IMR-90 (cell line): ENCODE measurements around the gene CROCC2. TPM values are rescaled to one million over a fixed set of nuclear protein-coding genes. Genes with fewer than 3 reads are reported as not detected.

ENCODE experiments used
- ATAC-seq: fragments of 200-7000 bp; cut with Tn5 transposase; 2 replicates; pipeline ENCODE4 v1.9.1; 2020; ENCODE audit warnings: low read depth, mild to moderate bottlenecking, moderate library complexity
- BruUV-seq: library from RNA; stranded (reverse); fragments of 400-500 nt; replicated peaks from 2 replicates; lab custom pipeline; 2021; lab: Mats Ljungman, UMichigan
- CTCF ChIA-PET: fragments of 300-600 bp; formaldehyde crosslinking; extraction: SDS; loops from one replicate; lab custom pipeline; 2021; ENCODE audit warnings: antibody characterized with exemption; lab: Yijun Ruan, JAX
- POLR2A ChIA-PET: fragments of 300-600 bp; sonication (Branson Sonifier 250); formaldehyde crosslinking; loops from one replicate; lab custom pipeline; 2022; ENCODE audit warnings: antibody characterized with exemption; ENCODE audit not compliant: unreplicated experiment; lab: Charles Lee
- DNase-seq: peaks from one replicate; pipeline ENCODE4 v3.0.0; 2013
- H2AFZ ChIP-seq: replicated peaks from 2 replicates; pipeline ENCODE3; 2013; ENCODE audit warnings: low read length, mild to moderate bottlenecking; ENCODE audit not compliant: poor library complexity
- H2AK5ac ChIP-seq: 2 replicates; pipeline ENCODE4 v1.6.1; 2013; ENCODE audit warnings: low read depth, low read length, inconsistent platforms
- H2AK9ac ChIP-seq: replicated peaks from 2 replicates; pipeline ENCODE3; 2013; ENCODE audit warnings: mild to moderate bottlenecking, low read depth, low read length, moderate library complexity; ENCODE audit not compliant: poor library complexity
- H2BK120ac ChIP-seq: 2 replicates; pipeline ENCODE4 v1.6.1; 2013; ENCODE audit warnings: low read depth, low read length, inconsistent platforms
- H2BK15ac ChIP-seq: 3 replicates; pipeline ENCODE4 v1.6.1; 2013; ENCODE audit warnings: low read depth, low read length, inconsistent platforms
- H2BK20ac ChIP-seq: 2 replicates; pipeline ENCODE4 v1.6.1; 2013; ENCODE audit warnings: low read depth, mild to moderate bottlenecking, inconsistent platforms, low read length, moderate library complexity
- H2BK5ac ChIP-seq: 2 replicates; pipeline ENCODE4 v1.6.1; 2013; ENCODE audit warnings: mild to moderate bottlenecking, low read depth, low read length, inconsistent platforms; ENCODE audit not compliant: poor library complexity, severe bottlenecking
- H3K14ac ChIP-seq: replicated peaks from 2 replicates; pipeline ENCODE4 v1.6.1; 2013; ENCODE audit warnings: low read depth, low read length, inconsistent platforms
- H3K18ac ChIP-seq: 2 replicates; pipeline ENCODE4 v1.6.1; 2013; ENCODE audit warnings: low read depth, low read length, control low read depth
- H3K23ac ChIP-seq: 2 replicates; pipeline ENCODE4 v1.6.1; 2013; ENCODE audit warnings: low read depth, low read length, inconsistent platforms
- H3K27ac ChIP-seq: 2 replicates; pipeline ENCODE4 v1.5.1; 2013; ENCODE audit warnings: mild to moderate bottlenecking, control low read depth, low read length; ENCODE audit not compliant: insufficient read depth
- H3K27me3 ChIP-seq: 2 replicates; pipeline ENCODE4 v1.6.1; 2013; ENCODE audit warnings: low read length; ENCODE audit not compliant: control insufficient read depth, insufficient read depth
- H3K36me3 ChIP-seq: 2 replicates; pipeline ENCODE4 v1.6.1; 2013; ENCODE audit warnings: low read length, mixed read lengths; ENCODE audit not compliant: control insufficient read depth, insufficient read depth
- H3K4ac ChIP-seq: 2 replicates; pipeline ENCODE4 v1.6.1; 2013; ENCODE audit warnings: low read depth, low read length, inconsistent platforms
- H3K4me1 ChIP-seq: 2 replicates; pipeline ENCODE4 v1.6.1; 2013; ENCODE audit warnings: low read length, mixed read lengths; ENCODE audit not compliant: control insufficient read depth, insufficient read depth
- H3K4me2 ChIP-seq: 2 replicates; pipeline ENCODE4 v1.6.1; 2013; ENCODE audit warnings: low read depth, mild to moderate bottlenecking, control low read depth, low read length, moderate library complexity
- H3K4me3 ChIP-seq: 2 replicates; pipeline ENCODE4 v1.5.1; 2013; ENCODE audit warnings: low read depth, mild to moderate bottlenecking, control low read depth, low read length, moderate library complexity; ENCODE audit not compliant: insufficient read depth
- H3K56ac ChIP-seq: 2 replicates; pipeline ENCODE4 v1.6.1; 2013; ENCODE audit warnings: low read length, inconsistent platforms; ENCODE audit not compliant: insufficient read depth; ENCODE audit errors: extremely low read depth
- H3K79me1 ChIP-seq, 2 experiments: 2 replicates each; pipeline ENCODE4 v1.6.1; 2013; ENCODE audit warnings: low read length in 2 of 2, inconsistent platforms in 1 of 2, low read depth in 1 of 2
- H3K9ac ChIP-seq: 2 replicates; pipeline ENCODE4 v1.6.1; 2013; ENCODE audit warnings: low read depth, low read length, control low read depth
- H3K9me1 ChIP-seq: 2 replicates; pipeline ENCODE4 v1.6.1; 2013; ENCODE audit warnings: low read length, inconsistent platforms; ENCODE audit not compliant: insufficient read depth
- H3K9me3 ChIP-seq: 2 replicates; pipeline ENCODE4 v1.6.1; 2013; ENCODE audit warnings: low read length; ENCODE audit not compliant: control insufficient read depth, insufficient read depth
- H4K20me1 ChIP-seq: 2 replicates; pipeline ENCODE4 v1.6.1; 2013; ENCODE audit warnings: low read length, inconsistent platforms; ENCODE audit not compliant: insufficient read depth
- H4K5ac ChIP-seq: 2 replicates; pipeline ENCODE4 v1.6.1; 2013; ENCODE audit warnings: mild to moderate bottlenecking, low read depth, low read length, control low read depth
- H4K8ac ChIP-seq, 2 experiments: 2 replicates each; pipeline ENCODE4 v1.6.1; 2013; ENCODE audit warnings: low read depth in 2 of 2, low read length in 2 of 2, control low read depth in 1 of 2, inconsistent platforms in 1 of 2
- H4K91ac ChIP-seq: 2 replicates; pipeline ENCODE4 v1.6.1; 2013; ENCODE audit warnings: low read depth, low read length, inconsistent platforms; ENCODE audit not compliant: insufficient read depth
- BHLHE40 ChIP-seq: fragments of 150-350 bp; IDR thresholded peaks from 2 replicates; pipeline ENCODE4 v1.6.1; 2016; ENCODE audit warnings: mild to moderate bottlenecking, low read depth, low read length
- CTCF ChIP-seq: conservative IDR thresholded peaks from 2 replicates; pipeline ENCODE4 v1.5.1; 2012; ENCODE audit warnings: mild to moderate bottlenecking, low read depth, low read length, improper control_type of control experiment
- FOS ChIP-seq: fragments of 150-350 bp; IDR thresholded peaks from 2 replicates; pipeline ENCODE4 v1.6.1; 2016; ENCODE audit warnings: low read depth, low read length
- MAZ ChIP-seq: IDR thresholded peaks from 2 replicates; pipeline ENCODE4 v1.6.1; 2012; ENCODE audit warnings: low read depth, mild to moderate bottlenecking, low read length, improper control_type of control experiment, moderate library complexity, borderline replicate concordance
- MXI1 ChIP-seq: IDR thresholded peaks from 2 replicates; pipeline ENCODE4 v1.6.1; 2012; ENCODE audit warnings: low read depth, mild to moderate bottlenecking, low read length, moderate library complexity, borderline replicate concordance
- POLR2A ChIP-seq: IDR thresholded peaks from 2 replicates; pipeline ENCODE4 v1.6.1; 2012; ENCODE audit warnings: mild to moderate bottlenecking, low read depth, low read length
- RAD21 ChIP-seq: IDR thresholded peaks from 2 replicates; pipeline ENCODE4 v1.6.1; 2012; ENCODE audit warnings: low read length, improper control_type of control experiment
- SMC3 ChIP-seq: fragments of 150-350 bp; IDR thresholded peaks from 2 replicates; pipeline ENCODE4 v1.6.1; 2016; ENCODE audit warnings: low read depth, mild to moderate bottlenecking, antibody characterized with exemption, low read length, moderate library complexity
- WGBS, 2 experiments: methylation state at CpG; one replicate each; pipeline versions ENCODE4 v1.1.5 to v1.1.7; 2013; ENCODE audit warnings: missing lambda C conversion rate in 2 of 2; ENCODE audit not compliant: insufficient read length in 1 of 2; ENCODE audit errors: extremely low coverage in 2 of 2; 5-methylcytosine and 5-hydroxymethylcytosine counted together
- dilution Hi-C: fragments of 300-500 bp; cut with HindIII; formaldehyde crosslinking; loops from one replicate; pipeline ENCODE4 v1.14.3; 2018; ENCODE audit warnings: low sequenced_read_pairs; ENCODE audit not compliant: unreplicated experiment
- in situ Hi-C: fragments of 300-500 bp; cut with MboI; formaldehyde crosslinking; loops from 3 replicates; pipeline ENCODE4 v1.14.3; 2019; ENCODE audit warnings: low sequenced_read_pairs, inconsistent platforms, mixed read lengths
- intact Hi-C: fragments of 100-400 bp; cut with micrococcal nuclease; formaldehyde crosslinking; loops from 2 replicates; pipeline ENCODE4 v1.10.0; 2022
- polyA plus RNA-seq, 3 experiments: library from polyadenylated mRNA; depleted of rRNA; stranded (reverse); fragments of >200 nt; gene quantifications; 2 replicates each; pipeline ENCODE4 v1.2.3, GENCODE V29; 2012; ENCODE audit warnings: low replicate concordance in 1 of 3
- total RNA-seq: library from RNA; depleted of rRNA; stranded (reverse); fragments of >200 nt; gene quantifications from 2 replicates; pipeline ENCODE4 v1.2.3, GENCODE V29; 2012

CROCC2 gene
- total and polyA plus RNA-seq, 2 of the 4 experiments (the other 2 are of a cell fraction) = not detected

- Histone ChIP-seq H3K36me3 (no peaks in the 10 kb centered on the region), H2BK120ac (peak overlapping the region; percentile 96), H3K23ac (peak overlapping the region; percentile 77), H3K4ac (peak overlapping the region; percentile 98), H3K14ac (peak overlapping the region; percentile 81), H3K9me3 (no peaks in the 10 kb centered on the region), H3K9ac (peak overlapping the region; percentile 3; the same call in 1 of the 2 replicates), H3K79me1 (no peaks in the 10 kb centered on the region), H3K4me3 (no peak overlapping the region), H2AK9ac (peak overlapping the region; percentile 96), H3K9me1 (peaks cover 19% of the 10 kb centered on the region), H3K18ac (peak overlapping the region; percentile 74), H3K4me2 (no peak overlapping the region), H3K27ac (peak overlapping the region; percentile 78), H4K5ac (peak overlapping the region; percentile 83), H2AK5ac (peak overlapping the region; percentile 99), H2BK20ac (peak overlapping the region; percentile 86), H2BK5ac (peak overlapping the region; percentile 93), H3K56ac (peak overlapping the region; percentile 22), H2AFZ (peak overlapping the region; percentile 75), H3K4me1 (peaks cover 35% of the 10 kb centered on the region), H2BK15ac (peak overlapping the region; percentile 92; the same call in 2 of the 3 replicates), H3K27me3 (no peaks in the 10 kb centered on the region), H4K91ac (peak overlapping the region; percentile 96), H4K20me1 (no peaks in the 10 kb centered on the region), H4K8ac (peak overlapping the region; percentile 83 to 84)
- 14% methylated on average over 4 of the region's 13 CpGs; no CpG with 5 or more reads in 1 of the 2 experiments for WGBS, 2 experiments
- peak; percentile 96 for DNase-seq
- CTCF ChIA-PET = no interaction called here
- dilution Hi-C loops = no loop called here
- TF ChIP-seq MXI1 (peak; percentile 28; the same call in 1 of the 2 replicates), RAD21 (peak; percentile 2; the same call in 1 of the 2 replicates), SMC3 (no peak), MAZ (peak; percentile 92), POLR2A (peak; percentile 63), CTCF (no peak), BHLHE40 (peak; percentile 48), FOS (peak; percentile 96)
- intact Hi-C loops = no loop called here
- no TSS peak for BruUV-seq
- POLR2A ChIA-PET = no interaction called here
- in situ Hi-C loops = no loop called here
- ATAC-seq = peak; percentile 83
Measured at GRCh38 chr2:240921311-240921994, 15.3 kb downstream of the CROCC2 start.
